Liver (tissue), 3 donors: ENCODE results near the gene GPR157.

ENCODE experiments used
- CTCF ChIP-seq: fragments of 150-350 bp; IDR thresholded peaks from 2 replicates; pipeline ENCODE4 v1.5.1; 2017; ENCODE audit warnings: improper control_type of control experiment, low read depth, low read length; ENCODE audit not compliant: missing input control
- EGR1 ChIP-seq, 2 donors: IDR thresholded peaks; 2 replicates each; pipeline ENCODE4 v1.6.1; 2016 to 2018; ENCODE audit warnings: antibody characterized with exemption in 2 of 2, low read depth in 2 of 2
- FOXA1 ChIP-seq: IDR thresholded peaks from 2 replicates; pipeline ENCODE4 v1.6.1; 2016; ENCODE audit warnings: antibody characterized with exemption
- FOXA2 ChIP-seq: IDR thresholded peaks from 2 replicates; pipeline ENCODE4 v1.6.1; 2016; ENCODE audit warnings: antibody characterized with exemption
- GABPA ChIP-seq, 2 donors: IDR thresholded peaks in 1 of 2; conservative IDR thresholded peaks in 1 of 2; 2 replicates each; pipeline ENCODE4 v1.6.1; 2016; ENCODE audit warnings: antibody characterized with exemption in 2 of 2, mild to moderate bottlenecking in 1 of 2, moderate library complexity in 1 of 2
- HNF4A ChIP-seq, 2 donors: conservative IDR thresholded peaks; 2 replicates each; pipeline ENCODE4 v1.6.1; 2016; ENCODE audit warnings: antibody characterized with exemption in 2 of 2, mild to moderate bottlenecking in 2 of 2
- JUND ChIP-seq, 2 donors: IDR thresholded peaks; 2 replicates each; pipeline ENCODE4 v1.6.1; 2016; ENCODE audit warnings: antibody characterized with exemption in 2 of 2
- RAD21 ChIP-seq, 2 donors: IDR thresholded peaks; 2 replicates each; pipeline ENCODE4 v1.6.1; 2016; ENCODE audit warnings: antibody characterized with exemption in 2 of 2, mild to moderate bottlenecking in 2 of 2
- REST ChIP-seq: IDR thresholded peaks from 2 replicates; pipeline ENCODE4 v1.6.1; 2016; ENCODE audit warnings: antibody characterized with exemption, mild to moderate bottlenecking
- SP1 ChIP-seq: IDR thresholded peaks from 2 replicates; pipeline ENCODE4 v1.6.1; 2018; ENCODE audit warnings: antibody characterized with exemption, mild to moderate bottlenecking
- TAF1 ChIP-seq: conservative IDR thresholded peaks from 2 replicates; pipeline ENCODE4 v1.6.1; 2016; ENCODE audit warnings: antibody characterized with exemption, mild to moderate bottlenecking
- YY1 ChIP-seq: IDR thresholded peaks from 2 replicates; pipeline ENCODE4 v1.6.1; 2016; ENCODE audit warnings: antibody characterized with exemption, mild to moderate bottlenecking
- TF ChIP-seq, protein P1 (sequence below): IDR thresholded peaks from 2 replicates; pipeline ENCODE4 v1.6.1; 2016; ENCODE audit warnings: antibody characterized with exemption
- donor health status: healthy.
- donor health status: healthy.

DNA sequence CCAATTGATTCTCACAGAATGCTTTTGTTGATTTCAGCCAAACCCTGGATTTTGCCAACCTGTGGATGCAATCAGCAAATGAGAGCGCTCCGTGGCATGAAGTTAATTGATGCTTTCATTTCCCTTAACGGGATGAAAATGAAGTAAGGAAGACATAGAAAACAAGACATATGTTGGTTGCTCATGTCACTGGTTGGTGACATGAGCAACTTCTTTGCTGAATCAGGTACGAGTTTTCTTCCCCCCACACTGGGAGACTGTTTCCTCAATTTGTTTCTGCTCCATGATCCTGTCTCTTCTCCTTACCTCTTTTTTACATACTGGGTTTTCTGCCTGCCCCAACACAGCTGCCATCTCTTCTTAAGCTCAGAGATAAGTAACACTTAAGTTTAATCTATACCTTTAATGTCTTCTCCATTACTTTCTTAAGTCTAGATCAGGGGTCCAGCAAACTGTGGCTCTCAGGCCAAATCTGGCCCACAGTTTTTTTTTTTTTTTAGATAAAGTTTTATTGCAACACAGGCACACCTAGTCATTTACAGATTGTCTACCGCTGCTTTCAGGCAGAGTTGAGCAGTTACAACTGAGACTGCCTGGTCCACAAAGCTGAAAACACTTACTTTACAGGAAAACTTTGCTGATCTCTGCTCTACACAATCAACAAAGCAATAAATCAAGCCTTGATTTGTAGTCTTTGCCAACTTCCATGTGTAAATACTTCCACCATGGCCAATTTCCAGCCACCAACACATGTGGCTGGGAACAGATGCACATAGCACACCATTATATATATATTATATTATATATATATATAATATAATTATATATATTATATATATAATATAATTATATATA is 13.3 kb downstream of the GPR157 start:
- no peak for TF ChIP-seq TAF1
- TF ChIP-seq HNF4A (conservative IDR thresholded peaks at IDR 0.05) = no peak
- no peak for TF ChIP-seq GABPA (IDR thresholded peaks at IDR 0.05 in 1 of 2, conservative IDR thresholded peaks at IDR 0.05 in 1 of 2)
- TF ChIP-seq FOXA1 = no peak
- TF ChIP-seq CTCF = no peak
- no peak for TF ChIP-seq REST
- TF ChIP-seq RAD21 (IDR thresholded peaks at IDR 0.05) = no peak
- TF ChIP-seq, protein P1, sequence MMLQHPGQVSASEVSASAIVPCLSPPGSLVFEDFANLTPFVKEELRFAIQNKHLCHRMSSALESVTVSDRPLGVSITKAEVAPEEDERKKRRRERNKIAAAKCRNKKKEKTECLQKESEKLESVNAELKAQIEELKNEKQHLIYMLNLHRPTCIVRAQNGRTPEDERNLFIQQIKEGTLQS = no peak
- no peak for TF ChIP-seq EGR1 (IDR thresholded peaks at IDR 0.05; ENCODE audit: low read depth in 2 of 2)
- TF ChIP-seq YY1 = no peak
- no peak for TF ChIP-seq SP1
- no peak for TF ChIP-seq FOXA2
- no peak for TF ChIP-seq JUND (IDR thresholded peaks at IDR 0.05)
